Measurements from ENCODE around the gene MAN1C1.

GRCh38 chr1:25690396-25690956 lies 73.9 kb downstream of the MAN1C1 start:
- TF ChIP-seq, protein P1, sequence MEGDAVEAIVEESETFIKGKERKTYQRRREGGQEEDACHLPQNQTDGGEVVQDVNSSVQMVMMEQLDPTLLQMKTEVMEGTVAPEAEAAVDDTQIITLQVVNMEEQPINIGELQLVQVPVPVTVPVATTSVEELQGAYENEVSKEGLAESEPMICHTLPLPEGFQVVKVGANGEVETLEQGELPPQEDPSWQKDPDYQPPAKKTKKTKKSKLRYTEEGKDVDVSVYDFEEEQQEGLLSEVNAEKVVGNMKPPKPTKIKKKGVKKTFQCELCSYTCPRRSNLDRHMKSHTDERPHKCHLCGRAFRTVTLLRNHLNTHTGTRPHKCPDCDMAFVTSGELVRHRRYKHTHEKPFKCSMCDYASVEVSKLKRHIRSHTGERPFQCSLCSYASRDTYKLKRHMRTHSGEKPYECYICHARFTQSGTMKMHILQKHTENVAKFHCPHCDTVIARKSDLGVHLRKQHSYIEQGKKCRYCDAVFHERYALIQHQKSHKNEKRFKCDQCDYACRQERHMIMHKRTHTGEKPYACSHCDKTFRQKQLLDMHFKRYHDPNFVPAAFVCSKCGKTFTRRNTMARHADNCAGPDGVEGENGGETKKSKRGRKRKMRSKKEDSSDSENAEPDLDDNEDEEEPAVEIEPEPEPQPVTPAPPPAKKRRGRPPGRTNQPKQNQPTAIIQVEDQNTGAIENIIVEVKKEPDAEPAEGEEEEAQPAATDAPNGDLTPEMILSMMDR (IDR thresholded peaks at IDR 0.05) = no peak
- TF ChIP-seq POLR2A (IDR thresholded peaks at IDR 0.05) = no peak
